Measurements from ENCODE around the gene IRF2.

IRF2 gene

GRCh38 chr4:184424993-184425758 lies 49.2 kb downstream of the IRF2 start:
- no peak for TF ChIP-seq ESRRG (CRISPR knock-in tag; IDR thresholded peaks at IDR 0.05)
- TF ChIP-seq, protein P1, sequence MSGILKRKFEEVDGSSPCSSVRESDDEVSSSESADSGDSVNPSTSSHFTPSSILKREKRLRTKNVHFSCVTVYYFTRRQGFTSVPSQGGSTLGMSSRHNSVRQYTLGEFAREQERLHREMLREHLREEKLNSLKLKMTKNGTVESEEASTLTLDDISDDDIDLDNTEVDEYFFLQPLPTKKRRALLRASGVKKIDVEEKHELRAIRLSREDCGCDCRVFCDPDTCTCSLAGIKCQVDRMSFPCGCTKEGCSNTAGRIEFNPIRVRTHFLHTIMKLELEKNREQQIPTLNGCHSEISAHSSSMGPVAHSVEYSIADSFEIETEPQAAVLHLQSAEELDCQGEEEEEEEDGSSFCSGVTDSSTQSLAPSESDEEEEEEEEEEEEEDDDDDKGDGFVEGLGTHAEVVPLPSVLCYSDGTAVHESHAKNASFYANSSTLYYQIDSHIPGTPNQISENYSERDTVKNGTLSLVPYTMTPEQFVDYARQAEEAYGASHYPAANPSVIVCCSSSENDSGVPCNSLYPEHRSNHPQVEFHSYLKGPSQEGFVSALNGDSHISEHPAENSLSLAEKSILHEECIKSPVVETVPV (CRISPR knock-in tag; IDR thresholded peaks at IDR 0.05): no peak
- TF ChIP-seq OSR1 (CRISPR knock-in tag; IDR thresholded peaks at IDR 0.05): no peak
- no peak for TF ChIP-seq CREB5 (CRISPR knock-in tag; IDR thresholded peaks at IDR 0.05; ENCODE audit: low read depth)
- no peak for TF ChIP-seq ARNTL (CRISPR knock-in tag; IDR thresholded peaks at IDR 0.05; ENCODE audit: borderline replicate concordance, low read depth)
- TF ChIP-seq BACH2 (CRISPR knock-in tag; IDR thresholded peaks at IDR 0.05; ENCODE audit: borderline replicate concordance): no peak
- TF ChIP-seq PPARA (CRISPR knock-in tag; IDR thresholded peaks at IDR 0.05; ENCODE audit: borderline replicate concordance): no peak
- no peak for ATAC-seq

DNA sequence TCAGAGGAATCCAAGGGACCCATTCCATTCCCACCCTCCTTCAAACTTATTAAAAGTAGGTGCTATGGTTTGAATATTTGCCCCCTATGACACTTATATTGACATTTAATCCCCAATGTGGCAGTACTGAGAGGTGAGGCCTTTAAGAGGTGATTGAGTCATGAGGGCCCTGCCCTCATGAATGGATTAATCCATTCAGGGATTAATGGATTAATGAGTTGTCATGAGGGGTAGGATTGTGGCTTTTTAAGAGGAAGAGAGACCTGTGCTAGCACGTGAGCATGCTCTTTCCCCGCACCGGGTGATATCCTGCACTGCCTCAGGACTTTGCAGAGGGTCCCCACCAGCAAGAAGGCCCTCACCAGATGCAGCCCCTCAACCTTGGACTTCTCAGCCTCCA lies 50.1 kb downstream of the IRF2 start:
- ATAC-seq: no peak
- TF ChIP-seq ZFP30 (CRISPR knock-in tag; IDR thresholded peaks at IDR 0.05): no peak
- no peak for TF ChIP-seq ESRRG (CRISPR knock-in tag; IDR thresholded peaks at IDR 0.05)
- no peak for TF ChIP-seq SNAI2 (CRISPR knock-in tag; IDR thresholded peaks at IDR 0.05)
- TF ChIP-seq CREB5 (CRISPR knock-in tag; IDR thresholded peaks at IDR 0.05; ENCODE audit: low read depth): no peak
- TF ChIP-seq, protein P2, sequence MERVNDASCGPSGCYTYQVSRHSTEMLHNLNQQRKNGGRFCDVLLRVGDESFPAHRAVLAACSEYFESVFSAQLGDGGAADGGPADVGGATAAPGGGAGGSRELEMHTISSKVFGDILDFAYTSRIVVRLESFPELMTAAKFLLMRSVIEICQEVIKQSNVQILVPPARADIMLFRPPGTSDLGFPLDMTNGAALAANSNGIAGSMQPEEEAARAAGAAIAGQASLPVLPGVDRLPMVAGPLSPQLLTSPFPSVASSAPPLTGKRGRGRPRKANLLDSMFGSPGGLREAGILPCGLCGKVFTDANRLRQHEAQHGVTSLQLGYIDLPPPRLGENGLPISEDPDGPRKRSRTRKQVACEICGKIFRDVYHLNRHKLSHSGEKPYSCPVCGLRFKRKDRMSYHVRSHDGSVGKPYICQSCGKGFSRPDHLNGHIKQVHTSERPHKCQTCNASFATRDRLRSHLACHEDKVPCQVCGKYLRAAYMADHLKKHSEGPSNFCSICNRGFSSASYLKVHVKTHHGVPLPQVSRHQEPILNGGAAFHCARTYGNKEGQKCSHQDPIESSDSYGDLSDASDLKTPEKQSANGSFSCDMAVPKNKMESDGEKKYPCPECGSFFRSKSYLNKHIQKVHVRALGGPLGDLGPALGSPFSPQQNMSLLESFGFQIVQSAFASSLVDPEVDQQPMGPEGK (CRISPR knock-in tag; IDR thresholded peaks at IDR 0.05; ENCODE audit: borderline replicate concordance): no peak

GRCh38 chr4:184423003-184423686 lies 51.2 kb downstream of the IRF2 start:
- TF ChIP-seq ZC3H10 (CRISPR knock-in tag; IDR thresholded peaks at IDR 0.05) (no peak), TSHZ2 (CRISPR knock-in tag; IDR thresholded peaks at IDR 0.05) (no peak), OSR1 (CRISPR knock-in tag; IDR thresholded peaks at IDR 0.05) (no peak), CREB5 (CRISPR knock-in tag; IDR thresholded peaks at IDR 0.05; ENCODE audit: low read depth) (no peak), ZFP30 (CRISPR knock-in tag; IDR thresholded peaks at IDR 0.05) (no peak), RARB (CRISPR knock-in tag; IDR thresholded peaks at IDR 0.05) (no peak), TOX (CRISPR knock-in tag; IDR thresholded peaks at IDR 0.05; ENCODE audit: borderline replicate concordance) (no peak), ZFP3 (CRISPR knock-in tag; IDR thresholded peaks at IDR 0.05) (no peak), ARNTL (CRISPR knock-in tag; IDR thresholded peaks at IDR 0.05; ENCODE audit: borderline replicate concordance, low read depth) (no peak), ZNF8 (CRISPR knock-in tag; IDR thresholded peaks at IDR 0.05) (no peak), ESRRG (CRISPR knock-in tag; IDR thresholded peaks at IDR 0.05) (no peak), BACH2 (CRISPR knock-in tag; IDR thresholded peaks at IDR 0.05; ENCODE audit: borderline replicate concordance) (no peak), ISL1 (CRISPR knock-in tag; IDR thresholded peaks at IDR 0.05) (no peak), PPARA (CRISPR knock-in tag; IDR thresholded peaks at IDR 0.05; ENCODE audit: borderline replicate concordance) (no peak), POU6F1 (CRISPR knock-in tag; IDR thresholded peaks at IDR 0.05; ENCODE audit: borderline replicate concordance, low read depth) (no peak), ZNF70 (CRISPR knock-in tag; IDR thresholded peaks at IDR 0.05) (no peak), TCF4 (CRISPR knock-in tag; IDR thresholded peaks at IDR 0.05; ENCODE audit: borderline replicate concordance) (no peak), GLIS3 (CRISPR knock-in tag; IDR thresholded peaks at IDR 0.05) (no peak)
- TF ChIP-seq, protein P2 (CRISPR knock-in tag; IDR thresholded peaks at IDR 0.05; ENCODE audit: borderline replicate concordance): no peak
- no peak for ATAC-seq
